GM19035 (cell line): ENCODE data around the gene ARL3.
"Not testable (repeated sequence)": the region's sequence is repeated elsewhere in the genome, so short reads cannot be mapped to it uniquely, and the experiment has no call there.

Source experiments
- ATAC-seq: cut with Tn5 transposase; IDR thresholded peaks from one replicate; pipeline ENCODE4 v1.9.1; 2021; ENCODE audit not compliant: unreplicated experiment

The ARL3 gene

DNA sequence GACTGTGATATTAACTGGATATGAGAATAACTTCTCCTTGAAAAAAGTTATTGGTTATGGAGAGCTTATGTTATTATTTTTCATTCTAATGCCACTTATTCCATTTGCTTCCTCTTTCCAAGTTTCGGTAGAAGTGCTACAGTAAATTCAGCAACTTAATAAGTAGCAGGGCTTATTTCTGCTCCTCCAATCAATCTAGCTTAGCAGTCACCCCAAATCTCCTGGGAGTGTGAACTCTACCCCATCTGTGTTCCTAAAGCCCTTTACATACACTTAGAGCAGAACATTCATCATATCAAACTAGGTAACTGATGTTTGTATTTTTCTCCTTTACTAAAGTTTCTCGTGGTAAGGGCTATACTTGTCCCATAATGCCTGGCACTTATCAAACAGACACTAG, 8.7 kb downstream of the ARL3 start:
- ATAC-seq: no peak

DNA sequence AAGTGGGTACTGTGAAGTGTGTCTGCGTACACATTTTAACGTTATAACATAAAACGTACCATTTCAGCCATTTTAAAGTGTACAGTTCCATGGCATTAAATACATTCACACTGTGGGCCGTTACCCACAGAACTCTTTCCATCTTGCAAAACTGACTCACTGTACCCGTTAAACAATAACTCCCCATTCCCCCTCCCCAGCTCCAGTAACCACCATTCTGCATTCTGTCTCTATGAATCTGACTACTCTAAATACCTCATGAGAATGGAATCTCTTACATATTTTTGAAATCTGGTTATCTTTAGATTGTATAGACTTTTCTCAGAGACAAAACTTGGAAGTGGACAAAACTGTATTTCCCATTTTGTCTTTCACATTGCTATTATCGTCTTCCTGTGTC, 9.3 kb downstream of the ARL3 start:
- ATAC-seq: no peak

DNA sequence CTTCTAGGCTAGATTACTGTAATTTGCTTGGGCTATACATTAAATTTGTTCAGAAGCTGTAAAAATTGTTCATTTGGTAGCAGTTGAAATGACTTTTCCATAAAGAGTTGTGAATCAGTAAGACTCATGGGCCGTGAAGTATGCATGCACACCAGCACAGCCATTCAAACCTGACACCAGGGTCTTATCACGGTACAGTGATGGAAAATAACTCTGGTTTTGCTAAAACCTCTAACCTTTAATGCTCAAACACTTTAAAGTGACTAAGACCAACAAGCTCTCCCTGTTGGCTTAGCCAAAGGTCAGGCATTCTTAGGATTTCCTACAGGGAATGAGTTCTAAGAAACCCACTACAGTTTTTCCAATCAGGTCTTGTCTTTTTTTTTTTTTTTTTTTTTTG, 11.5 kb downstream of the ARL3 start:
- ATAC-seq: no peak

DNA sequence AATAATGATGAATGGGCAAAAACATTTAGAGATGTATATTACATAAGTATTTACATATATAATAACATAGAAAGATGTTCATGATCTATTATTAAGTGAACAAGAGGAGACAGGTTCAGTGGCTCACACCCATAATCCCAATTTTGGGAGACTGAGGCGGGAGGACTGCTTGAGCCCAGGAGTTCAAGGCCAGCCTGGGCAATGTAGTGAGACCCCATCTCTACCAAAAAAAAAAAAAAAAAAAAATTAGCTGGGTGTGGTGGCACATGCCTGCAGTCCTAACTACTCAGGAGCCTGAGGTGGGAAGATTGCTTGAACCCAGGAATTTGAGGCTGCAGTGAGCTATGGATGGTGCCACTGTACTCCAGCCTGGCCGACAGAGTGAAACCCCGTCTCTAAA, 12.4 kb downstream of the ARL3 start:
- no peak for ATAC-seq

DNA sequence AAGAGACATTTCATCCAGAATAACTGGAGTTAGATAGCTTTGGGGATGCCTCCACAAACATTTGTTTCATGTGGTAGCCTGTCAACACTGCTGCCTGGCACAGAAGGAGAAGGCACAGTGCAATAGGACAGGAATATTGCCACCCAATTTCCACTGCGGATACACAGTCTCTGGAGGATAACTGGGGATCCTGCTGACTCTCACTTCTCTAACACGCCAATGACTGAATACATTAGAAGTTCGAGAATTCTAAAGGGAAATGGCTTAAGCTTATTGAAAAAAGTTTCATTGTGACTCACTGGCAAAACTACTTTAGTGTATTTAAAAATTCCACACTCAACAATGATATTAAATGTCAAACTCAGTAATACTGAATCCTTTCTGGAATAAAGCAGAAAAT, 12.9 kb downstream of the ARL3 start:
- no peak for ATAC-seq

DNA sequence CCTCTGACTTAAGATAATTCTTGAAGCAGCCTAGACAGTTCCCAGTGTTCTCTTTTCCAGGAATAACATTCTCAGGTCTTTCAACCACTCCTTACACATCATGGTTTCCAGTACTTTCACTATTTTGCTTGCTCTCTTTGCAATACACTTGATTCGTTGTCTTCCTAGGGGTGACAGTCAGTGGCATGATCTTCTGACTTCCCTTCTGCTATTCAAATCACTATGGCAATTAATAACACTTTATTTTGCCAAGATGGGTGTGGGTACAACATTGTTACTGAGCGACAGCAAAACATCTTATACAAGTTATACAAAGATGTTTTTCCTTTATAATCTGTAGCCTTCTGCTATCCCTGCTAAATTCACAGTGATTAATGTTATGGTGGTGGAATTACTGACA, 15.3 kb downstream of the ARL3 start:
- no peak for ATAC-seq

DNA sequence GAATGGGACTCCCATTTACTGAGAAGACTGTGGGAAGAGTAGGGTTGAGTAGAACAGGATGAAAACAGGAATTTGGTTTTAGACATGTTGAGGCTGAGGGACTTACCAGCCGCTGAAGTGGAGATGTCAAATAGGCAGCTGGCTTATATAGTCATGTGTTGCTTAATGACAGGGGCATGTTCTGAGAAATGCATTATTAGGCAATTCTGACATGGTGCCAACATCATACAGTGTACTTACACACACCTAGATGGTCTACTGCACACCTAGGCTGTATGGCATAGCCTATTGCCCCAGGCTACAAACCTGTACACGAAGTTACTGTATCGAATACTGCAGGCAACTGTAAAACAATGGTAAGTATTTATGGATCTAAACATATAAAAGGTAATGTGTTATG, 17.5 kb downstream of the ARL3 start:
- no peak for ATAC-seq

DNA sequence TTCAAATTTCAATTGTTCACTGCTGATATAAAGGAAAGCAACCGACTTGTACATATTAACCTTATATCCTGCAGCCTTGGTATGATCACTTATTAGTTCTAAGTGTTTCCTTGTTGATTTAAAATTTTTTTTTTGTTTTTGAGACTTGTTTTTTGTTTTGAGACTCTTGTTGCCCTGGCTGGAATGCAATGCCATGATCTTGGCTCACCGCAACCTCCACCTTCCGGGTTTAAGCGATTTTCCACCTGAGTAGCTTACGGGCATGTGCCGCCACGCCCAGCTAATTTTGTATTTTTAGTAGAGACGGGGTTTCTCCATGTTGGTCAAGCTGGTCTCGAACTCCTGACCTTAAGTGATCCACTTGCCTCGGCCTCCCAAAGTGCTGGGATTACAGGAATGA, 18.8 kb downstream of the ARL3 start:
- not testable (repeated sequence) for ATAC-seq

DNA sequence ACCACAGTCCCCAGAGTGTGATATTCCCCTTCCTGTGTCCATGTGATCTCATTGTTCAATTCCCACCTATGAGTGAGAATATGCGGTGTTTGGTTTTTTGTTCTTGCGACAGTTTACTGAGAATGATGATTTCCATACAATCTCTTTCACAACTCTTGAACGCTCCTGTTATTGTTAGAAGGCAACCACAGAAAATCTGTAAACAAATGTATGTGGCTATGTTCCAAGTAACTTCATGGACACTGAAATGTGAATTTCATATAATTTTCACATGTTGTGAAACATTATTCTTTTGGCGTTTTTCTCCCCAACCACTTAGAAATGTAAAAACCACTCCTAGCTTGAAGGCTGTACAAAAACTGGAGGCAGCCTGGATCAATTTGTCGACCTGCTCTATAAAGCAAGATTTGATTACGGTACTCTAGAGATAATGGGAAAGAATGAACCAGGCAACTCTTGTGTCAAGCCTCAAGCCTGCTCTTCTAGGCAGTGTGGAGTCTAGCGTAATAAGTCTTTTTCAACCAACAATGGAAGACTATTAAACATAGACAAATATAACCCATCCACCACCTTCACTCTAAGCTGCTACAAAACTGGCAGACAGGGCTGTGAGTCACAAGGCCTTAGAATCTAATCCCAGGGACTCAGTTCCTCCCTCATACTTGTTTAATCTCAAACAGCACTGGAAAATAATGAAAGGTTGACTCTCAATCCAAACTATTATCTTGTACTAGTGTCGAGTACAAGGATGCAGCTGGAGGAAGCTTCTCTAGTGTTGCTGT, 22.7 kb downstream of the ARL3 start:
- ATAC-seq: no peak

DNA sequence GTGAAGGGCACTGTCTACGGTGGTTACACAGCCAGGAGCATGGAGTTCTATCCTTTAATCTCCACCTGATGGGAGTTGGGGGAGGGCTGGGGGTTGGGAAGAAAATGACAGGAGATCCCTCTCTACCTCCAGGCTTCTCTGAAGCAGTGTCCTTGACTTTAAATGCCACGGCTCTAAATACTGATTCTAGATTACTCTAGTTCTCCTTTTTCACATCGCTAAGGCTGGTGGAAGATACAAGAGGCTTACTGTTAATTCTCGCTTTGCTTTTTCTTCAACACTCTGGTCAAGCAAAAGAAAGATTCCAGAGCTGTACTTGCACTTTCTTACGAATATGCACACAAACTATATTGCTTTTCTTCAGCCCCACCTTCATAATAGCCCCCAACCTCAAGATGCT, 30.5 kb downstream of the ARL3 start:
- ATAC-seq: no peak

DNA sequence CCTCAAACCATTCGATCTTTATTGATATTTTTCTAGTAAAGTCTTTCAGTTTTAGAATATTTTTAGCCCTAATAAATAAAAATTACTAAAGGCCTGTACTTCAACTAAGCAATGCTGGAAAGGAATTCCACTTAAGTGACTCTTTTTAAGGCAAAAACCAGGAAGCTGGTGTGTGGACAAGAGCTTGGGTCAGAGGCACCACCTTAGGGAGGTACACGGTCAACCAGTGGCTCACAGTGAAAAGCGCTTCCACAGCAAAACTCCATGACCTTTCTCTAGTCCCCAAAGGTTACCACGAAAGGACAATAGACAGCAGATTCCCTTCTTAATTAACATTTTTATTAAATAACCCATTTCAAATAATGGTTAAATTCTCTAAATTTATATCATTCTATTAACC, 31.2 kb downstream of the ARL3 start:
- no peak for ATAC-seq

DNA sequence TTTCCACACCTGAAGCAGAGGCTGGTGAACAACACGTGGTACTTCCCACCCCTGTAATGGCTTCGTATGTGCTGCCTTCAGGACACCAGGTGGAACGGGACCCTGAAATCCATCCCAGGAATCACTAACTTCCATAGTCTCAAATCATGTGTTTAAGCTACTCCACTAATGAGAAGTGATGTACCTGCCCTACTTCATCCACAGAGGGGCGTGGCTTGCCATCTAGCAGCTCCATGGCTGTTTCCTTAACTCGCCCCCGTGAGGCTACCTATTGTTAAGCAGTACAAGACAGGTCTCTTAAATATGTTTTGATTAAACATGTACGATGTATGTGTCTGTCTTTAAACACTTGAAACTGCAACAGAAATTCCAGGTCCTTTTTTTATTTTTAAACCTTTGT, 31.8 kb downstream of the ARL3 start:
- no peak for ATAC-seq

DNA sequence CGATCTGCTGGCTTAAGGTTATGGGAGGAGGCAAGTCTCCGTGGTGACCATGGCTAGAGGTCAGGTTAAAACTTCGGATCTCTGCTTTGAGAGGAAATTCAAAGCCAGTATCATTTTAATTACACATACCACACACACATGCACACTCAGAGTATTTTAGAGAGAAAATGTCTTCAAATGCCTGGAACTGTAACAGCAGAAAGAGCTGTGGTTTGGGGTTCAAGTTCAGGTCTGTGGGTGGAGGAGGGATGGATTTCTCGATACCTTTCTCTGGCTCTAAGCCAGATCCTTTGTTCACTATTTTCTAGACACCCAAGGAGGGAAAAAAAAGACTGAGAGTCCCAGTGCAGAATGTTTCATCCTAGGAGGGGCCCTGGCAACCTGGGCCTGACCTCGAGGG, 32.5 kb downstream of the ARL3 start:
- ATAC-seq: no peak

DNA sequence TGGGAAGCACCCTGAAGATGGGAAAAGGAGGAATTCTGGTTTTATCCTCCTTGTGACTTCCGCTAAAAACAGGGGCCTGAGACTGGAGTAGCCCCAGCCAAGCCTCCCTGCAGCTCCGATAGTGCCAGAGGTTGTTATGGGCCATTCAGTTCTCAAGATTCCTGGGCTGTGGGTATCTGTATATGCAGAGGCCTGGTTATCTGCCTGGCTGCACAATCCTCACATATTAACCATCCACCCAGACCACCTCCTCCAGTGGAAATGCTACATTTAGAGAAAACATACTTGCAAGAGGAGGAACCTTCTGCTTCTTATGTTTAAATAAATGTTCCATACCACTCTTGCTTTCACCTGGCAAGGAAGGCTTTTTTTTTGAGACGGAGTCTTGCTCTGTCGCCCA, 34.6 kb downstream of the ARL3 start:
- no peak for ATAC-seq

DNA sequence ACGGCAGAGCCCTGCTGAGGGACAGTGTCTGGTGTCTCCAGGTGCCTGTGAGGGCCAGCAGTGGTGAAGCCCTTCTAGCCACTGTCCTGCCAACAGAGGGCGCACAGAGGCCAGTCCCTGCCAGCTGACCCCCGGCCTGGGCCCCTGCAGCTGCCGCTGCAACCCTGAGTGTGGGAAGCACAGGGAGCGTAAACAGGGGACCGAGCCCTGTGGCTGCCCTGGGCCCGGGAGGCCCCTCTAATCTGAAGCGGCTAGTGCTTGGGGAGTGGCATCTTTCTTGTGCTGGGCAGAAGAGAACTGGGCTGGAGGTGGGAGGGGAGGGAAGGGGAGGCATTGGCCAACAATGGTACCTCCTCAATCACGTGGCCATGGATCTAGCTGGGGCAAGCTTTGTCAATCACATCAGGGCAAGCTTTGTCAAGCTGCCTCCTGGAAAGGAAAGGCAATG, 35.3 kb downstream of the ARL3 start:
- no peak for ATAC-seq

DNA sequence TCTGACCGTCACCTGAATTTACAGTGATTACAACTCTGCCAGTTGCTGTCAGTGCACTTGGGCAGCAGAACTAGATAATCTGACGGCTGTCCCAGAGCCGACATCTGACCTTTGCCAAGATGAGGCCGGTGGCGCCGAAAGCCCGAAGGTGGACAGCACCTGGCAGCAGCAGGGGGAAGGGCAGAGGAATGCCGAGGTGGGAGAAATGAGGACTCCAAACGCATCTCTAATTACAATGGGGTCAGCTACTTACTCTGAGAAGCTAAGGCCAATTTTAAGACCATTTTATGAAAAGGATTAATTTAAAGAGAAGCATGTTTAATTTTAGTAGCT, 36.2 kb downstream of the ARL3 start:
- no peak for ATAC-seq

DNA sequence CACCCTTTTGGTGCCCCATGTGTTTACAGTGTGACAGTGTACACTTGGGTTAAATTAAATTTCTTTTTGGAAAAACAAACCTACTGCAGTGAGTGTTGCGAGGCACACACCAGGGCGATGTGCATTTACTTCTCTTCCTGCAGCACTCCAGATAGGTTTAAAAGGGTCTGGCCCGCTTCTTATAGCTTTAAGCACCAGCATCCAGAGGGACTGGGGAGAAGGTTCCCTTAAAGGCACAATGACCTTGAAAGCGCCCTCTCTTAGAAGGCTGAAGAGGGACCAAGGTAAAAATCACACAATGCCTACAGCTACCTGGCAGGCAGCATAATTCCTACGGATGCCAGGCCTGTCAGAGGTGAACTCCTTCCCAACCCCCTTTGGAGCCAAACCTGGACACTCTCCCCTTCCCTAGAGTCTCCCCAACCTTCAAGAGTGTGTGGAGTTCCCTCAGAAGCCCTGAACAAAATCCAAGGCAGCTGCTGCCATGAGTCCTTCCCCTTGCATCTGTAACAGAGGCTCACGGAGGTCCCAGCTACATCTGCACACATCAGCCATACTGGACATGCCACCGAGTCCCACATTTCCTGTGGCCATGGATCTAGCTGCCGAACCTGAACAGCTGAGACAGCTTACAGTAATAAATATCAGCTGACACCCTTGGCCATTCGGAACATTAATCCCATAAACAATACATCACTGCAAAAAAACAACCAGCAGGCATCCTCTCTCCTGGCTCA, 36.7 kb downstream of the ARL3 start:
- ATAC-seq: no peak

DNA sequence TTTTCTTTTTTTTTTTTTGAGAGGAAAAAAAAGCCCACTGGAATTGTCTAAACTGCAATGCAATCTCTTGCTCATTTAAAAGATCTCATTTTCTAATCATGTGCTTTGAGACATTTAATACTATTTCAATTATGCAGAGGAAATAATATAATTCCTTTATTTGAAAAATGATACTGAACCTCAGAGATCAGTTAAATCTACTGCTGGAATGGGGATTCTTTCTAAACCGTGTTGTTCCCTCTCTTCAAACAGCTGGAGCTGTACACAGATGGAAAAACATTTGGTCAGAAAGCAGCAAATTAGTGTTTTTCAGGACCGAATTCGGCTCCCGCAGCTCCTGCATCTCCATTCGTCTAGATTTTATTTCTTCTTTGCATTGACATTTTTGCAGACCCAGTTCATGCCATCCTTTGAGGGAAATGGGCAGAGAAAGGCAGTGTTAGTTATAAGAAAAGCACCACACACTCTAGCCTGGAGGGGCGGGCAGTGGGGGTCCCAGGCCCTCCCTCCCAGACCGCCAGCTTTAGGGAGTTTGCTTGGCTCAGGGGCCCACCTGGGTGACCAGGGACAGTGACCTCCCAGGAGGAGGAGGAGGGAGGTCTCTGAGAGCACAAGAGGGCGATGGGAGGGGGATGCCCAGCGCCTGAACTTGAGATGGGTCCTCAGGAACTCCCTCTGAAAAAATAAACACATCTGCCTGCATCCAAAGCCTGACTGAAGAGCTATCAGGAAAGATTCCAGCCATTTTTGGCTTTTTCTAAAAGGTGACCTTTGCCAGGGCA, 37.5 kb downstream of the ARL3 start:
- no peak for ATAC-seq

DNA sequence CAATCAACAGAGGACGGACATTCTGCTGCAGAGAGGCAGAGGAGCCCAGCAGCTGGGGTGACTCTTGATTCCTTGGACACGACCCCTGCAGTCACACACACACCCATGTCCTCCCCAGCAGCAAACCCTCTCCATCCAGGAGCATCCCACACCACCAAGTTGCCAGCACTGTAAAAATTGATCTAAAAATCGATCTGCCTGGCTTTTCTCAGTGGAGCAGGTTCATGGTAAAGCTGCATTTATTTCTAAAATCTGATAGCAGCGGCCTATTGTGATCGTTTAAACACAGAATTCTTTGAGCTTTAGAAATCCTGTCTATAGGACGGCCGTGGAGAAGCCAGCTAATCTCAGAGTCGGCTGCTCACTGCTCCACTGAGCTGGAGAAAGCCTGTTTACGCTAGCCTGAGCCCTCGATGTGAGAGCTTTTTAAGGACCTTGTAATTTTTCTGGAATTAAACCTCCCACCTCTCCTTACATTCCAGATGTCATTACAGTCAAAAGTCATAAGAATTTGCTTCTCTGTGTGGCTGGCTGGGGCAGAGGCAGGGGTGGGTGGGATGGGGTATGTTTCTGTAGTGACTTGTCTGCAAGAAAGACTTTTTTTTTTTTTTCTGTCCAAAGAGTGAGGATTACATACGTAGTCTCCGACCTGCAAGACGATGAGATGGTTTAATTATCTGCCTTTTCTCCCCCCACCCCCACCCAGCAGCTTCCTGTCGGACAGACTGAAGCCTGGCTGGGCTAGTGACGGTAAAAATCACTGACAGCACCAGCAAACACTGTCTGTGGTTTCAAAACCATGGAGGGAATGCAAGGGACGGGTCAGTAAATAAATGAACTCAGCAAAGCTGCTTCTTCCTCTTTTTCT, 38.3 kb downstream of the ARL3 start:
- ATAC-seq: no peak

DNA sequence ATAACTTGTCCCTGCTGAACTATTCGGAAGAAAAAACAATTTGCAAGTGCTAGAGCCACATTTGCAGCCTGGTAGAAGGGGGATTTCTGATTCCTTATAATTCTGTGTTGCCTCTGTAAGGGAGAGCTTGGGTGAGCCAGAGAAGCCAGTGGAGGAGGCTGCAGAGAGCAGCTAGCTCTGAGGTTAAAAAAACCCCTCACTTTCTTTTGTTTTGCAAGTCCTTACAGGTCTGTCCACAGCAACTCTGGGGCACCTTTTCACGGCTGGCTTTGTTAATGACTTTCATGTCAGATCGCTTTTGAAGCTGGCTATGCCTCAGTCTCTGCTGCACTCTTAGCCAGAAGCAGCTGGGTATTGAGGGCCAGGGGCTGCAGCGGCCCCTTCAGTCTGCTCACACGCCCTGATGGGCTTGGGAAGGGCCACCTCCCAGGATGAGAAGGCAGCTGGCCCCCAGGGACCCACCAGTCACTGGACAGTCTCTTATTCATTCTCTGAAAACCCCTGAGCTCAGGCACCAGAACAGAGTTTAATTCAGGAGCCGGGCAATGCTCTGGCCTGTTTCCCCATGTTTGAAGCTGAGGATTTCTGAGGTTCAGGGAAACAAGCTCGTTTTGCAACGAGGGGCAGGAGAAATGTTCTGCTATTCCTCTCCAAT, 39.1 kb downstream of the ARL3 start:
- ATAC-seq: no peak

DNA sequence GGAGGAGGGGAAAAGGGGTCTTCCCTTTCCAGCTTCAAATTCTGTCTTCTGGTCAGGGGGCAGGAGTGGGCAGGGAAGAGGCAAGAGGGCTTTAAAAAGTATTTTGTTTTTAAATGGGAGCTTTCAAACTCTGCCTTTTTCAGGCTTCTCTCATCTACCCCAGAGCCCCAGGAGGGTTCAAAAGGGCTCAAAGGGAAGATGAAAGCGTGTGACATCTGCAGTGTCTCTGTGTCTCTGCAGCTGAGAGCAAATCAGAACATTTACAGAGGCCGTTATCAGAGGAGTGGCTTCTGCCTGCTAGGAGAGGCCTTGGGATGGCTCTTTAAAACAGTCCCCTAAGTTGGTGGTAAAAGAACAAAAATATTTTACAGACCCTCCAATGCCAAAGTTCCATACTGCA, 39.6 kb downstream of the ARL3 start:
- ATAC-seq: no peak
